ENCODE data around the gene HARS2.
"Not testable (repeated sequence)": the region's sequence is repeated elsewhere in the genome, so short reads cannot be mapped to it uniquely, and the experiment has no call there.

The HARS2 gene, protein sequence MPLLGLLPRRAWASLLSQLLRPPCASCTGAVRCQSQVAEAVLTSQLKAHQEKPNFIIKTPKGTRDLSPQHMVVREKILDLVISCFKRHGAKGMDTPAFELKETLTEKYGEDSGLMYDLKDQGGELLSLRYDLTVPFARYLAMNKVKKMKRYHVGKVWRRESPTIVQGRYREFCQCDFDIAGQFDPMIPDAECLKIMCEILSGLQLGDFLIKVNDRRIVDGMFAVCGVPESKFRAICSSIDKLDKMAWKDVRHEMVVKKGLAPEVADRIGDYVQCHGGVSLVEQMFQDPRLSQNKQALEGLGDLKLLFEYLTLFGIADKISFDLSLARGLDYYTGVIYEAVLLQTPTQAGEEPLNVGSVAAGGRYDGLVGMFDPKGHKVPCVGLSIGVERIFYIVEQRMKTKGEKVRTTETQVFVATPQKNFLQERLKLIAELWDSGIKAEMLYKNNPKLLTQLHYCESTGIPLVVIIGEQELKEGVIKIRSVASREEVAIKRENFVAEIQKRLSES

DNA sequence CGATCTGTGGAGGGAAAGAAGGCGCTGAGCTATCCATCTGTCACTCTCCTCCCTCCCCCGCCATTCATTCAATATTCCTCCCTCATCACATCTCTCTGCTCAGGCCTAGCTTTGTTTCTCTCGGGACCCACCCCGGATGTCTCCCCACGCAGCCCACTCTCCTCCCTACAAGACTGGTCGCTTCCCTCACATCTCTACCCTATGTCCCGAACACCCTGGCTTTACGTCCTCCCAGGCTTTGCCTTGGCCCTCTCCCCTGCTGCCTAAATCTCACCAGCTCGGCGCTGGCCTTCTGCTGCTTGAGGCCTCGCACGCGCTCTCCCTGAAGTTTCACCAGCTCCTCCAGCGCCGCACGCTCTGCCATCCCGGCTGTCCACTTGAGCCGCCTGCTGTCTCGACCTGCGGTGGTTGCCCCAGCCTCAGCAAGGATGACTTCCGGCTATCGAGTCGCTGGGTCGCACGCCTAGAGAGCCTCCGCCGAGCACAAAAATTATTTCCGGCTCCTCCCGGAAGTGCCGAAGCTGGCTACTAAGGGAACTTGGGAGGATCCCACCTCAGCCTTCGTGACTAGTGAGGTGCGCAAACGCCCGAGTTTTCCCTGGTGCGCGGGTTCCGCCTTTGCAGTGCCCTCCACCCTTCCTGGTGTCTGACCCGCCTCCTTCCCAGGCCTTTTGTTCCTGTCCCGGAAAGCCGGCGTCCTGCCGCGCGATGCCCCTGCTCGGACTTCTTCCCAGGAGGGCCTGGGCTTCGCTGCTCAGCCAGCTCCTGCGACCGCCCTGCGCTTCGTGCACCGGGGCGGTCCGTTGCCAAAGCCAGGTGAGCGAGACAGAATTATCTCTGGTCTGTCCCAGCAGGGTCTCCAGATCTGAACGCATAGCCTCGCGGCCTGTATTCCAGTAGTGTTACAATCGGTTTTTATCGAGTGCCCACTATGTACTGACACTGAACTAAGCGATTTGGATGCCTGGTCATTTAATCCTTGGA, at the start of gene HARS2, which contains the start of gene HARS1:
HARS2 (plus strand) TSS at position 515 of the 984 bp plus-strand sequence; CDS start at position 709, 194 bp downstream.
HARS1 (minus strand) TSS at position 430 of the 984 bp plus-strand sequence; CDS start at position 364, 66 bp downstream.
- DNase-seq (ENCODE audit: low read depth, low spot score): peak; percentile 77

DNA sequence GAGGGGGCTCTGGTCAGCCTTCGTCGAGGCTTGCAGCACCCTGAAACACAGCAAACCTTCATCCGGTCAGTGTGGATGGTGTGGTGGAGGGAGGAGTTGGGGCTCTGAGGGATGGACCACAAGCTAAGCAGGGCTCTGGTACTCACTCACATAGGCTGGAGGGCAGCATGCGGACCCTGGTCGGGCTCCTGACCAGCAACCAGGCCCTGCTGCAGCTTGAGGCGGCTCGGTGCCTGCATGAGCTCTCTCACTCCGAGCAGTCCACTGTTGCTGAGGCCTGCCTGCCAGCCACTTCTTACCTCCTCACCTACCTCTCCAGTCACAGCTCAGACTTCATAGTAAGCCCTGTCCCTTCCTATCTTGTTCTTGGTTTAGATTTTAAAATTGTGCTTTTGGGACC, 49.5 kb upstream of the HARS2 start:
- DNase-seq (ENCODE audit: low read depth, low spot score): no peak

DNA sequence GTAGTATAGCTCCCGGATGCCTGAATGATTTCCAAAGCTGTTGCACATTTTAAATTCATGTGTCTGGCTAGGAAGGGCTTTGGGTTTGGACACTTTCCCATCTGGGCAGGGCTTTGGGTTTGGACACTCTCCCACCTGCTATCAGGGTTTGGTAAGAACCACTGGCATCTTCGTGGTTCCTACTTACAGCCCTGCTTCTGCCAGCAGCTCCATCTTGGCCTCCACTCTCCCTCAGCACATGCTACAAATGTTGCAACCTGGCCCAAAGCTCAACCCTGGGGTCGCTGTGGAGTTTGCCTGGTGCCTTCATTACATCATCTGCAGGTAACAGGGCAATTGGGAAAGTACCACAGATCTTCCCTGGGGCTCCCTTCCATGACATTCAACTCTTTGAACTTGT, 48.5 kb upstream of the HARS2 start:
- DNase-seq (ENCODE audit: low read depth, low spot score): no peak

DNA sequence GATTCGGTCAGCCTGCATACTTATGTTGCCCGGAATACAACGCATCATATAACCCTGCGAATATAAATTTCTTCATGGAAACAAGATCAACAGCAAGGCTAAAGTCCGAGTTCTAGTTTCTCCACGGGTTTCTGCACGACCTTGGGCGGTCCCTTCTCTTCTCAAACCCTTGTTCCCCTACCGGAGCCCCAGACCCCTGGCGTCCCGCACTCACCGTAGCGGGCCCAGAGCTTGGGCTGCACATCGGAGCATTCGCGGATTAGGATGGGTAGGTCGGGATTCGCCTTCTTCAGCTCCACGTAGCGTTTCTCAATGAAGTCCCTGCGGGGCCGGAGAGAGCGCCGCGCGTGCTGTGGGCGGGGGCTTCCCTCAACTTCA, 44.2 kb upstream of the HARS2 start:
- DNase-seq (ENCODE audit: low read depth, low spot score): no peak

DNA sequence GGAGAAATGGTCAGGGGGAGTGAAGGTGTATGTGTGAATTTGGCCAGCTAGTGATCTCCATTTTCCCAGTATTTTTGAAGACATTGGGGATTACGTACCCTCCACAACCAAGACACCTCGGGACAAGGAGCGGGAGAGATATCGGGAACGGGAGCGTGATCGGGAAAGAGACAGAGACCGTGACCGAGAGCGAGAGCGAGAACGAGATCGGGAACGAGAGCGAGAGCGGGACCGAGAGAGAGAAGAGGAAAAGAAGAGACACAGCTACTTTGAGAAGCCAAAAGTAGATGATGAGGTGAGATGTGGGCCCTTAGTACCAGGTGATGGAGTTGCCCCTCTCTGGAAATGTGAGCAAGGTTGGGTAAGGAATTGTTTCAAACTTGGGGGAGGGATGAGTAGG, 32.4 kb upstream of the HARS2 start:
- no peak for DNase-seq (ENCODE audit: low read depth, low spot score)

DNA sequence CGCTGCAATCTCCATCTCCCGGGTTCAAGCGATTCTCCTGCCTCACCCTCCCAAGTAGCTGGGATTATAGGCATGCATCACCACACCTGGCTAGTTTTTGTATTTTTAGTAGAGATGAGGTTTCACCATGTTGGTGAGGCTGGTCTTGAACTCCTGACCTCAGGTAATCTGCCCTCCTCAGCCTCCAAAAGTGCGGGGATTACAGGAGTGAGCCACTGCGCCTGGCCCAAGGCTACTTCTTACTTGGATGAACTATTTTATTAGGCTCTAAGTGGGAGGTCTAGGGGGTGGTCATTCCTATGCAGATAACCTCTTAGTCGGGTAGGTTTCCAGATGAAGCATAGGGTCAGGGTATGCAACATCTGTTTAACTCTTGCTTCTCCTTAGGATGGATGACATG, 30.9 kb upstream of the HARS2 start:
- not testable (repeated sequence) for DNase-seq (ENCODE audit: low read depth, low spot score)

DNA sequence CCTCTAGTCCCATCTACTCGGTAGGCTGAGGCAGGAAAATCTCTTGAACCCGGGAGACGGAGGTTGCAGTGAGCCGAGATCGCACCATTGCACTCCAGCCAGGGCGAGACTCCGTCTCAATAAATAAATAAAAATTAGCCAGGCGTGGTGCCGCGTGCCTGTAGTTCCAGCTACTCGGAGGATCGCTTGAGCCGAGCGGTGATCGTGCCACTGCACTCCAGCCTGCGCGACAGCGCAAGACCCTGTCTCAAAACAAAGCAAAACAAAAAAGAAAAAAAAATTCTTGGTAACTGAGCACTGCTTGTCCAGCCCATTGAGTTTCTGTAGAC, 27.3 kb upstream of the HARS2 start:
- DNase-seq (ENCODE audit: low read depth, low spot score): no peak

DNA sequence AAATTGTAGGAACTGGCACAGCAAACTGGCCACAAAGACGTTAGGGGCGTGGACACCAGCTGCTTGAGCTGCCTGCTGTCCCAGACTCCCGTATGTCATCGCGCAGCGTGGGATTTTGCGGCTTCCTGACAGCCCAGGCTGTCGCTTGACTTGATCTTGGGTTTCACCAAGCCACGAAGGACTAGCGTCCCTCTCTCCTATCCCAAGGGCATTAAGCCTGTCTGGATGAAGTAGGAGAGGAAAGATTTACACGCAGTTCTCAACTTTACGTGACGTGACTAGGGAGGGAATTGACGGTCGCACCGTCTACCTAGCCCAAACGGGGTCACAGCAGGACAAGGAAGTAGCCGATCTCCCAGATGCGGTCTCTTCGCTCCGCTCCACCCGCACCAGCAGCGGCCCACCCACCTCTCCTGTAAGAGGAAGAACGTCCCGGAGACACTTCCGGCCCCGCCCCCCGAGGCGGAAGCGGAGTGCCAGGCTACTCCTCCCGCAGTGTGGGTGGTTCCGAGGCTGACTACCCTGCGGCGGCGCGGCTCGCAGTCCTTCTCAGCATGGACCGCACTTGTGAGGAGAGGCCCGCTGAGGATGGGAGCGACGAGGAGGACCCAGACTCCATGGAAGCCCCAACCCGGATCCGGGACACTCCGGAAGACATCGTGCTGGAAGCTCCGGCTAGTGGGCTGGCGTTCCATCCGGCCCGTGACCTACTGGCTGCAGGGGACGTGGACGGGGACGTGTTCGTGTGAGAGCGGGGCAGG, 26.7 kb upstream of the HARS2 start, which contains the start of gene WDR55:
WDR55 (plus strand) TSS at position 546 of the 761 bp plus-strand sequence; CDS start at position 555, 9 bp downstream.
- peak; percentile 58 for DNase-seq (ENCODE audit: low read depth, low spot score)

DNA sequence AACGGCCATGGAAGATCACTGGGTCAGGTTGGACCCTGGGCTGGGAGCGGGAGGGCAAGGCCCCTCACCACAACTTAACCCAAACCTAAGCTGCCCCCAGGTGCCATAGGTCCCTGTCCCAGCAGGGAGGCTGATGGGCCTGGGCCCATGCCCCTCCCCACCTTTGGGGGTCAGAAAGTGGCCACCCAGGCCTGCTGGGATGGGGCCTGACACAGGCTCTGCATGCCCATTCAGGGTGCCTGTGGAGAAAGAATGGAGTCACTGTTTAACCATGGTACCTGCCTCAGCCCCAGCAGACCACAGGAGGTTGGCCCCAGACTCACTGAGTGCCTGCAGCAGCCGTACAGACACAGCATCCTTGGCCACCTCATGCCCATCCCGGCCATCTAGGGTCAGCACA, 20.2 kb upstream of the HARS2 start:
- DNase-seq (ENCODE audit: low read depth, low spot score): not testable (repeated sequence)

DNA sequence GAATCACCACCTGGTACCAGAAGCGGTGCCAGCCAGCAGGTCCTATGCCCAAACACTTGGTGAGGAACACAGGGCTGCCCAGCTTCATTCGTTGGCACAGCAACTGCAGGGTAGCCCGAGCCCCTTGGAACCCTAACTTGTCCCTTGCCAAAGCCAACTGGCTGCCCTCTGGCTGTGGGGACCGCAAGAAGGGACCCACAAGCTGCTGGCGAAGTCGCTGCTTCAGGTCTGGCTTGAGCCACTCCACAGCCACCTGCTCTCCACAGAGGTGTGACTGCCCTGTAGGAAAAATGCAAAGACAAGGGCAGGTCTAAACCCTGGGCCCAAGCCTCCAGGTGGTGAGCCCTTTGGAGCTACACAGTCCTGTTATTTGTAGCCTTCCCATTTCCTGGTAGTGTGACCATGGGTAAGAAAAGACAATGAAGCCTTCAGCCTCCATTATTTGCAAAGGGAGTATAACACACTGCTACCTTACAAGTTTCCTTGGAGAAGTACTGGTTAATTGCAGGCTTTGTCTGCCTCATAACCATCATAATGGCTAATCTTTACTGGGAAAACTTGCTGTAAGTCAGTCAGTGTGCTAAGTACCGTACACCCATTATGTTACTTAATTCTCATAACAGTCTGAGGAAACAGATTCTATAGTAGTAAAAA, 19.7 kb upstream of the HARS2 start:
- DNase-seq (ENCODE audit: low read depth, low spot score): no peak

DNA sequence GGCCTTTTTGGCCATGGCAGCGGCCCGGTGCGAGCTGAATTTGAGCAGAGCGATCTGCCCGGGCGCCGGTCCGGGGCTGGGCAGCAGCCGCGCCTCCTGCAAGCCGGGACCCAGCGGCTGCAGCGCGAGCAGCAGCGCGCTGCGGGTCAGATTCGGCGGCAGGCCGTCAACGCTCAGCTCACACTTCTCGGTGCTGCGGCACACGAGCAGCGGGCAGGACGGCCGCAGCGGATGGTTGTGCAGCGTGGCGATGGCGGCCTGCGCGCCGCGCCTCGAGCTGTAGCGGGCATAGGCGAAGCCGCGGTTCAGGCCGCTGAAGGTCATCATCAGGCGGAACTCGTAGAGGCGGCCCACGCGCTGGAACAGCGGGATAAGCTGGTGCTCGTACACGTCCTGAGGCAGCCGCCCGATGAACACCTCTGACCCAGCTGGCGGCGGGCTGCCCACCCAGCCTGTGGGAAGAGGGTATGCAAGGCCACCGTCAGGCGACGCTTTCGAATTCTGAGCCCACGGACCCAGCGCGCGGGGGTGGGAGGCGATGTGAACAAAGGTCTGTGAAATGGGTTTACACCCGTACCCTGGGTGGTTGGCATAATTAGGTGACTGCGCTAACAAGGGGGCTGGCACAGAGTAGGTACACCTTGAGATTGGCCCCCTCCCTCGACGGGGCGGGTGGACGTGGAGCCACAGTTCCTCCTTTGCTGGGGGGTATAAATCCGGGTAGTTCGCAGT, 18.6 kb upstream of the HARS2 start:
- DNase-seq (ENCODE audit: low read depth, low spot score): no peak

DNA sequence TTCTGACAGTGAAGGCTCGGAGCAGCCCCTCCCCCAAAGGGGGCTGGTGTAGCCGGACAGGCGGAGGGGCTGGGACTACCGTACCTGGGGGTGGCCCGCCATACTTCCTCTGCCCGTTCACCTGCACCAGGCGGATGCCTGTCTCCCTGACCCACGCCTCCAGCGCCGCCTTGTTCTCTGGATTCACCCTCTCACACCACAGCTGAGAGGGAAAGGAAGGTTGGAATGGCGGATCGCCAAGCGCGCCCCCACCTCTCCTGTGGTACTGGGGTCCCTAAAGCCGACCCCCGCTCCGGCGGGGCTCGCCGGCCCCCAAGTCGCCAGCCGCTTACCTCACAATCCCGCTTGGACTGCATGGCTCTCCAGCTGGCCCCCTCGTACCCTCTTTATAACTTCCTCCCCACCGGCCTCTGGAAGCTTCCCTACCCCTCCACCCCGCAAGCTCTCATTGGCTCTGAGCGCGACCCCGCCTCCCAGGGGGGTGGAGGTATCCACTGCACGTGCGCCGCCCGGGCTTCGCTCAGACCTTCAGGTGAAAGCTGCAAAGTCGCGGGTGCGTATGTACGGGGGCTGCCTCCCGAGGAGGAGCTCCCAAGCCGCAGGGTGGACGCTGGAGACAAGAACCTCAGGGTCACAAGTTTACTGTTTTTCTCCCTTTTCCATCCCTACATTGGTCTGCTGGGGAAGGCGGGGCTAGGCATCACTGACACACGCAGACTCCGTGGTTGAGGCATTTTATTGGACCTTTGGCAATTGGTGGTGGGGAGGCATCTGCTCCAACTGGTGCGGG, 17.9 kb upstream of the HARS2 start, which contains the start of gene DND1:
DND1 (minus strand) TSS at position 390 of the 790 bp plus-strand sequence; CDS start at position 356, 34 bp downstream.
- no peak for DNase-seq (ENCODE audit: low read depth, low spot score)

DNA sequence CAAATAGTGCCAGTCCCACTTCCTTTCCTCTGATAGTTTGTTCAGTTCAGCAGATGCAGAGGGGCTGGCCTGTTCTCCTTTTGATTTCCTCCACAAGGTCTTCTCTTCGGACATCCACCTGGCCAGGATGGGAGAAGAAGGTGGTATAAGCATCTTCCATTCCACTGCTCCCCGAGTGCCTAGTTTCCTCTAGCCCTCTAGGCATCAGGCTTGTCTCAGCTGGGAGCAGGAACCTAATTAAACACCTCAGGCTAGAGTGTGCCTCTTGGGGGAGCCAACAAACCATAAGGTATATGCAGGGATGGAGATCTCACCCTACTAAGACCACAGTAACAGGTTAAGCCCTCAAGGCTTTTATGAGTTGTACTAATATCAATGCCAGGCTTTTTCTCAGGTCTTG, 17.0 kb upstream of the HARS2 start:
- no peak for DNase-seq (ENCODE audit: low read depth, low spot score)

DNA sequence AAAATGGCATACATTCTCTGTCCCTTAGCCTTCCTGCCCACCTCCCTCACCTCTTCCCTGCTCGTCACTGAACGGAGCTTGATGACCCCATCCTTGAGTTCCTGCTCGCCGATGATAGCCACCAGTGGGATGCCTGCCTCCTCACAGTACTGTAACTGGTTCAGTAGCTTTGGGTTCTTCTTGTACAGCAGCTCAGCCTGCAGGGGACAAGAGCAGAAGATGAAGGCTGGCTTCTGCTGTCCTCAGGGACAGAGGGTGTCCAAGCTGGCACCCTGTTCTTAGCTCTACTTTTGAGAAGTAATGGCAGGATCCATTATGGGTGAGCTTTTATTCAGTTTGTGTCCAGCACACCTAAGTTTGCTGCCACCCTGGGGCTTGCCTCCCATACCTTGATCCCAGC, 16.6 kb upstream of the HARS2 start:
- DNase-seq (ENCODE audit: low read depth, low spot score): no peak

DNA sequence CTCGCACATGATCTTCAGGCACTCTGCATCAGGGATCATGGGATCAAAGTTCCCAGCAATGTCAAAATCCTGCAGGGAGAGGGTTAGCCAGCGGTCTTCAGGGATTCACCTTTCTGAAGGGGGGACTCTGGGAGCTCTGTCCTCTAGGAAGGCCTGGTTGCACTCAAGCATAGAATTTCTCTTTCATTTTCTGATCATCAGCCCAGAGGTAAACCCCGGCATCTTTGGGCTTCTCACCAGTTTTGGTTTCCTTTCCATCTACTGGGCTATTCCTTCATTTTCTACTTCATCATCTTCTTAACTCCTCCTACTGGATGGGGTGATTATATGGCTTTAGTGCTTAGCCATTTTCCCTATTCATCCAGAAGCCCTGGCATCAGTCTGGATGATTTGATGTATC, 13.3 kb upstream of the HARS2 start:
- no peak for DNase-seq (ENCODE audit: low read depth, low spot score)

DNA sequence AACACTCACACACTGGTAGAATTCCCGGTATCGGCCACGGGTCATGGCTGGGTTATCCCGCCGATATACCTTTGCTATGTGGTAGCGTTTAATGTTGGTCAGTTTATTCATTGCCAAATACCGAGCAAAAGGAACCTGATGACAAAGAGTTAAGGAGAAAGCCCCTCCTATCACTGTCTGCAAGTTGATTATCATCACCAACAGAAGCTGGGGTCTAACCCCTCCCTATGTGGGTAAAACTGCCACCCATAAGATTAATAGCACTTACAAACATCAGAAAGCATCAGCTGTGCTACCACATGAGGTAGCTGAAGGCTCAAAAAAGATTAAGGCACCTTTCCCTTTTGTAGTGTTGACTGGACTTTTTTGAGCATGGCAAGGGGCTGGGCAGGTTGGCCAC, 12.3 kb upstream of the HARS2 start:
- DNase-seq (ENCODE audit: low read depth, low spot score): no peak

DNA sequence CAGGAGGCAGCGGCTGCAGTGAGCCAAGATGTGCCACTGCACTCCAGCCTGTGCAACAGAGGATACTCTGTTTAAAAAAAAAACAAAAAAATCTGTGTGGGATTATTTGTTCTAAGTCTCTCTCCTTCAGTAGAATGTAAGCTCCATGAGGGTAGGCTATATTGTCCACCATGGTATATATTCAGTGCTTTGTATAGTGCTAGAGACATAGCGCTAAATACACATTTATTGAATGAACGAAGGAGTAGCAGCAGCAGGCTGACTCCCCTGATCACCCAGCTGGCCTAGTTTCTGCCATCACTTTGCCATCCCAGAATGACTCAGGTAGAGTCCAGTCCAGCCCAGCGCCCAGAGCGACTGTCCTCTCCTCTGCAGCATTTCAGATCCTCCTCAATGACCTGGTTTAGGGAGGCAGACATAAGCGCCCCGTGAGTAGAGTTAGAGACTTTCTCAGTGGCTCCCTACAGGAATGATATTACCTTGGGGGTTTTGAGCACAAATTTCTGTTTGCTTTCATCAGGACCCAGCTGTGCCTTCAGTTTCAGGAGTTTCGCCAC, 801 bp upstream of the HARS2 start:
- no peak for DNase-seq (ENCODE audit: low read depth, low spot score)

DNA sequence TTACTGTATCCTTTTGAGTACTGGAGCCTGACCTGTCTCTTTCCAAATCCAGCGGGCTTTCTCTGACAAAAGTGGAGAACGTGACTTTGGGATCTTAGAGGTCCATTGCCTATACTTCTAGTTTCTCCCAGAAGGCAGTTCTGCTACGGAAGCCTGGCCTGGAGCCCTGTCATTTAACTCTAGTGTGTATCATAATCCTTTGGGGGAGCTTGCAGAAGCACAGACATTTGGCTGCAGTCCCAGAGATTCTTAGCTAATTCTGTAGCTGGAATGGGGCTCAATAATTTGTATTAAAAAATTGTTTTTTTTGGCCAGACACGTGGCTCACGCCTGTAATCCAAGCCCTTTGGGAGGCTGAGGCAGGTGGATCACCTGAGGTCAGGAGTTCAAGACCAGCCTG, 3.0 kb downstream of the HARS2 start:
- DNase-seq (ENCODE audit: low read depth, low spot score): no peak

DNA sequence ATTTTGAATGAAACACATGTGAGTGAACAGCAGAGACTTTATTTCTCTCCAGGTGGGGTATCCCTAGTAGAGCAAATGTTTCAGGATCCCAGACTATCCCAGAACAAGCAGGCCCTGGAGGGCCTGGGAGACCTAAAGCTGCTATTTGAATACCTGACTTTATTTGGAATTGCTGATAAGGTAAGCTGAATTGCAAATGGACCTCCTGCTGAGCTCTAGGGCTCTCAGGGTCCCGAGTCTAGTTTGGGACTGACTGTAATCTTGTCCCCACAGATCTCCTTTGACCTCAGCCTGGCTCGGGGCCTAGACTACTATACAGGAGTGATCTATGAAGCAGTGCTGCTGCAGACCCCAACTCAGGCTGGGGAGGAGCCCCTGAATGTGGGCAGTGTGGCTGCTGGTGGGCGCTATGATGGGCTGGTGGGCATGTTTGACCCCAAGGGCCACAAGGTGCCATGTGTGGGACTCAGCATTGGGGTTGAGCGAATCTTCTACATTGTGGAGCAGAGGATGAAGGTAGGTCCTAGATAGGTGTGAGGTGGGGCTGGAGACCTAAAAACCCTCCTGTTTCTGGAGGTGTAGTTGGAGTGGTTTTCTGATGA, 5.7 kb downstream of the HARS2 start:
- no peak for DNase-seq (ENCODE audit: low read depth, low spot score)

Measured in brain pericyte (primary cell).